AG10803 (cell line): Measurements from ENCODE around the gene ITGA11.

Source experiments
- DNase-seq: peaks from one replicate; pipeline ENCODE4 v3.0.0; 2010; ENCODE audit warnings: low read depth
- H3K4me3 ChIP-seq: 2 replicates; pipeline ENCODE4 v1.5.1; 2011; ENCODE audit warnings: mild to moderate bottlenecking, low read length, control low read depth
- CTCF ChIP-seq: conservative IDR thresholded peaks from 2 replicates; pipeline ENCODE4 v1.5.1; 2011; ENCODE audit warnings: mild to moderate bottlenecking, low read length, control low read depth, inconsistent platforms

The ITGA11 gene

GRCh38 chr15:68335251-68335650 is 96.7 kb downstream of the ITGA11 start:
- no peak overlapping the region for H3K4me3 ChIP-seq
- DNase-seq = peak; percentile 75
- TF ChIP-seq CTCF = no peak

- TF ChIP-seq CTCF = no peak; the same call in 1 of the 2 replicates
- DNase-seq = peak; percentile 78
Measured at GRCh38 chr15:68334661-68335124, 97.3 kb downstream of the ITGA11 start.

GRCh38 chr15:68333775-68334470 is 98.0 kb downstream of the ITGA11 start:
- peak; percentile 42 for DNase-seq

More at GRCh38 chr15:68334661-68335124, 97.3 kb downstream of the ITGA11 start:
- H3K4me3 ChIP-seq = no peak overlapping the region

GRCh38 chr15:68332266-68332665 is 99.7 kb downstream of the ITGA11 start:
- TF ChIP-seq CTCF = no peak
- no peak for DNase-seq
- no peak overlapping the region for H3K4me3 ChIP-seq

More at GRCh38 chr15:68333775-68334470, 98.0 kb downstream of the ITGA11 start:
- TF ChIP-seq CTCF = no peak
- H3K4me3 ChIP-seq = no peak overlapping the region

GRCh38 chr15:68330901-68331300 is 101.1 kb downstream of the ITGA11 start:
- no peak overlapping the region for H3K4me3 ChIP-seq
- TF ChIP-seq CTCF = no peak
- DNase-seq = no peak

- no peak for DNase-seq
- H3K4me3 ChIP-seq = no peak overlapping the region
- TF ChIP-seq CTCF = no peak
Measured at GRCh38 chr15:68330416-68330815, 101.5 kb downstream of the ITGA11 start.

GRCh38 chr15:68328964-68329363 is 103.0 kb downstream of the ITGA11 start:
- no peak for DNase-seq
- no peak overlapping the region for H3K4me3 ChIP-seq
- TF ChIP-seq CTCF = no peak
